Measurements from ENCODE around the gene NOD2. TPM values are rescaled to one million over a fixed set of nuclear protein-coding genes. Genes with fewer than 3 reads are reported as not detected.

Gene NOD2
- total and polyA plus RNA-seq, 2 experiments from 2014 or later: 0.27 to 0.66 TPM

GRCh38 chr16:50751528-50751927, 58.1 kb downstream of the NOD2 start:
- no peaks in the 10 kb centered on the region; the same call in 2 of the 3 replicates for H3K9me3 Mint-ChIP-seq
- H3K27me3 Mint-ChIP-seq (ENCODE audit: insufficient read depth, low read depth, poor library complexity): no peaks in the 10 kb centered on the region
- H3K9me2 ChIP-seq (ENCODE audit: insufficient read depth): no peaks in the 10 kb centered on the region
- ATAC-seq (no peak), DNase-seq (ENCODE audit: low spot score) (no peak)
- peaks cover 3% of the 10 kb centered on the region for H3K4me1 Mint-ChIP-seq
- no peak overlapping the region for H3K27ac ChIP-seq (ENCODE audit: low read depth)
- no peak overlapping the region for H3K4me3 ChIP-seq
- H3K36me3 ChIP-seq (ENCODE audit: insufficient read depth): peaks cover 3% of the 10 kb centered on the region; the same call in 1 of the 2 replicates
- H3K27ac Mint-ChIP-seq: no peak overlapping the region
- no peak overlapping the region for H3K4me2 ChIP-seq
- no peaks in the 10 kb centered on the region for H3F3A ChIP-seq (replicated peaks; ENCODE audit: low read depth)
- H2AFZ ChIP-seq: no peak overlapping the region
- H3K27me3 ChIP-seq (ENCODE audit: insufficient read depth): no peaks in the 10 kb centered on the region
- H3K79me2 ChIP-seq (replicated peaks; ENCODE audit: insufficient read depth): no peaks in the 10 kb centered on the region
- H3K4me3 Mint-ChIP-seq: no peak overlapping the region
- peaks cover 15% of the 10 kb centered on the region for H3K36me3 Mint-ChIP-seq (ENCODE audit: low read depth)
- H4K20me1 ChIP-seq (replicated peaks; ENCODE audit: insufficient read depth): no peaks in the 10 kb centered on the region
- no peaks in the 10 kb centered on the region for H3K4me1 ChIP-seq (ENCODE audit: insufficient read depth)
- no peak for TF ChIP-seq EZH2phosphoT487 (IDR thresholded peaks at IDR 0.05; ENCODE audit: unreplicated experiment)
- TF ChIP-seq CREB1 (CRISPR knock-in tag; IDR thresholded peaks at IDR 0.05; ENCODE audit: low read depth): no peak
- TF ChIP-seq REST (IDR thresholded peaks at IDR 0.05; ENCODE audit: unreplicated experiment): no peak

GRCh38 chr16:50752471-50753235, 59.2 kb downstream of the NOD2 start:
- H3K4me1 Mint-ChIP-seq: no peaks in the 10 kb centered on the region; the same call in 2 of the 3 replicates
- no peak overlapping the region for H3K4me3 ChIP-seq
- no peaks in the 10 kb centered on the region for H3K9me2 ChIP-seq (ENCODE audit: insufficient read depth)
- ATAC-seq (no peak), DNase-seq (ENCODE audit: low spot score) (no peak)
- H3F3A ChIP-seq (replicated peaks; ENCODE audit: low read depth): no peaks in the 10 kb centered on the region
- H2AFZ ChIP-seq: no peak overlapping the region
- peaks cover 3% of the 10 kb centered on the region; the same call in 1 of the 2 replicates for H3K36me3 ChIP-seq (ENCODE audit: insufficient read depth)
- no peaks in the 10 kb centered on the region for H3K27me3 Mint-ChIP-seq (ENCODE audit: insufficient read depth, low read depth, poor library complexity)
- H3K27ac ChIP-seq (ENCODE audit: low read depth): no peak overlapping the region
- no peaks in the 10 kb centered on the region for H3K27me3 ChIP-seq (ENCODE audit: insufficient read depth)
- no peak overlapping the region for H3K4me2 ChIP-seq
- no peaks in the 10 kb centered on the region for H3K4me1 ChIP-seq (ENCODE audit: insufficient read depth)
- H3K36me3 Mint-ChIP-seq (ENCODE audit: low read depth): peaks cover 15% of the 10 kb centered on the region
- H4K20me1 ChIP-seq (replicated peaks; ENCODE audit: insufficient read depth): no peaks in the 10 kb centered on the region
- no peak overlapping the region for H3K4me3 Mint-ChIP-seq
- no peaks in the 10 kb centered on the region for H3K79me2 ChIP-seq (replicated peaks; ENCODE audit: insufficient read depth)
- no peaks in the 10 kb centered on the region; the same call in 2 of the 3 replicates for H3K9me3 Mint-ChIP-seq
- no peak overlapping the region for H3K27ac Mint-ChIP-seq
- no peak for TF ChIP-seq EZH2phosphoT487 (IDR thresholded peaks at IDR 0.05; ENCODE audit: unreplicated experiment)
- no peak for TF ChIP-seq STAT1 (IDR thresholded peaks at IDR 0.05; ENCODE audit: unreplicated experiment)
- TF ChIP-seq ZNF462 (CRISPR knock-in tag; IDR thresholded peaks at IDR 0.05): no peak
- TF ChIP-seq REST (IDR thresholded peaks at IDR 0.05; ENCODE audit: unreplicated experiment): no peak
- no peak for TF ChIP-seq EZH2 (IDR thresholded peaks at IDR 0.05; ENCODE audit: low read depth, unreplicated experiment)
